CD14-positive monocyte (primary cell): ENCODE measurements around the gene YDJC. TPM values are rescaled to one million over a fixed set of nuclear protein-coding genes. Genes with fewer than 3 reads are reported as not detected.

Source experiments
- DNase-seq, 3 donors: peaks; one replicate each; pipeline ENCODE4 v3.0.0-alpha.2; 2011 to 2022
- H2AFZ ChIP-seq: 2 replicates; pipeline ENCODE4 v1.6.0; 2012; ENCODE audit warnings: mild to moderate bottlenecking, low read depth, low read length, inconsistent platforms; ENCODE audit not compliant: insufficient read depth, poor library complexity, severe bottlenecking
- H3K27ac ChIP-seq, 2 donors: 1 replicate in 1 of 2; 2 replicates in 1 of 2; pipeline ENCODE4 v1.5.1; 2012 to 2013; ENCODE audit warnings: low read length in 2 of 2, control low read depth in 1 of 2, inconsistent platforms in 1 of 2, low read depth in 1 of 2, mild to moderate bottlenecking in 1 of 2
- H3K27me3 ChIP-seq, 2 donors: one replicate each; pipeline versions ENCODE4 v1.6.0 to v1.6.1; 2011 to 2013; ENCODE audit warnings: low read length in 2 of 2; ENCODE audit not compliant: control insufficient read depth in 2 of 2, insufficient read depth in 2 of 2
- H3K36me3 ChIP-seq, 2 donors: replicated peaks in 1 of 2; 1 replicate in 1 of 2; 2 replicates in 1 of 2; pipeline versions ENCODE4 v1.5.1 to v1.6.1; 2012 to 2013; ENCODE audit warnings: low read length in 2 of 2, control low read depth in 1 of 2, inconsistent platforms in 1 of 2, mild to moderate bottlenecking in 1 of 2; ENCODE audit not compliant: insufficient read depth in 2 of 2, control insufficient read depth in 1 of 2
- H3K4me1 ChIP-seq, 2 donors: 1 replicate in 1 of 2; 2 replicates in 1 of 2; pipeline versions ENCODE4 v1.5.1 to v1.6.1; 2012 to 2013; ENCODE audit warnings: low read length in 2 of 2, control low read depth in 1 of 2, inconsistent platforms in 1 of 2, mild to moderate bottlenecking in 1 of 2, moderate library complexity in 1 of 2; ENCODE audit not compliant: insufficient read depth in 2 of 2, control insufficient read depth in 1 of 2
- H3K4me2 ChIP-seq: replicated peaks from 2 replicates; pipeline ENCODE3; 2012; ENCODE audit warnings: low read length, moderate library complexity, mild to moderate bottlenecking; ENCODE audit not compliant: poor library complexity, severe bottlenecking; ENCODE audit errors: extremely low read depth
- H3K4me3 ChIP-seq, 3 experiments: fragments of 200-600 bp in 1 of 3; sonication (generic) in 1 of 3; replicated peaks in 1 of 3; 1 replicate in 2 of 3; 2 replicates in 1 of 3; pipeline ENCODE4 v1.5.1; 2011 to 2013; ENCODE audit warnings: low read length in 3 of 3, mild to moderate bottlenecking in 3 of 3, control low read depth in 2 of 3, low read depth in 2 of 3, inconsistent platforms in 1 of 3, moderate library complexity in 1 of 3
- H3K79me2 ChIP-seq: 2 replicates; pipeline ENCODE4 v1.6.0; 2012; ENCODE audit warnings: mild to moderate bottlenecking, control low read depth, inconsistent platforms, low read length, moderate library complexity; ENCODE audit not compliant: insufficient read depth
- H3K9ac ChIP-seq: 2 replicates; pipeline ENCODE4 v1.6.0; 2017; ENCODE audit warnings: low read length, mild to moderate bottlenecking; ENCODE audit not compliant: insufficient read depth, poor library complexity, severe bottlenecking
- H3K9me3 ChIP-seq, 2 donors: replicated peaks in 1 of 2; 1 replicate in 1 of 2; 2 replicates in 1 of 2; pipeline versions ENCODE4 v1.5.1 to v1.6.1; 2012 to 2013; ENCODE audit warnings: low read length in 2 of 2, control low read depth in 1 of 2; ENCODE audit not compliant: control insufficient read depth in 1 of 2, insufficient read depth in 1 of 2
- H4K20me1 ChIP-seq: 2 replicates; pipeline ENCODE4 v1.6.0; 2012; ENCODE audit warnings: mild to moderate bottlenecking, low read length, control low read depth, moderate library complexity; ENCODE audit not compliant: insufficient read depth
- H3K27ac Mint-ChIP-seq, 7 donors: one replicate each; pipeline ENCODE4 v1.8.0; 2020; ENCODE audit warnings: mild to moderate bottlenecking in 7 of 7, mixed read lengths in 7 of 7, moderate library complexity in 6 of 7, inconsistent platforms in 2 of 7
- H3K27me3 Mint-ChIP-seq, 3 donors: one replicate each; pipeline ENCODE4 v1.8.0; 2021 to 2022; ENCODE audit warnings: low read depth in 3 of 3, mild to moderate bottlenecking in 3 of 3, mixed read lengths in 3 of 3, moderate library complexity in 3 of 3, inconsistent platforms in 1 of 3
- H3K36me3 Mint-ChIP-seq, 2 donors: one replicate each; pipeline ENCODE4 v1.8.0; 2020; ENCODE audit warnings: mixed read lengths in 2 of 2, inconsistent platforms in 1 of 2, mild to moderate bottlenecking in 1 of 2
- H3K4me1 Mint-ChIP-seq: one replicate; pipeline ENCODE4 v1.8.0; 2020; ENCODE audit warnings: mild to moderate bottlenecking, mixed read lengths
- H3K4me3 Mint-ChIP-seq, 2 donors: one replicate each; pipeline ENCODE4 v1.8.0; 2020; ENCODE audit warnings: mild to moderate bottlenecking in 2 of 2, mixed read lengths in 2 of 2, moderate library complexity in 1 of 2
- H3K9me3 Mint-ChIP-seq, 7 donors: one replicate each; pipeline ENCODE4 v1.8.0; 2020 to 2022; ENCODE audit warnings: mixed read lengths in 7 of 7, mild to moderate bottlenecking in 6 of 7, moderate library complexity in 6 of 7, inconsistent platforms in 2 of 7
- WGBS: methylation state at CpG from one replicate; pipeline ENCODE4 v1.1.5; 2013; ENCODE audit warnings: missing lambda C conversion rate; ENCODE audit not compliant: insufficient coverage; 5-methylcytosine and 5-hydroxymethylcytosine counted together
- intact Hi-C, 2 donors: fragments of 100-400 bp; cut with micrococcal nuclease; formaldehyde crosslinking; loops; one replicate each; pipeline versions ENCODE4 v1.15.0 to v1.15.1; 2023
- polyA plus RNA-seq, 3 donors: library from polyadenylated mRNA; depleted of rRNA in 1 of 3; unstranded in 2 of 3; stranded (reverse) in 1 of 3; fragments of 300-500 nt in 2 of 3; fragments of >200 nt in 1 of 3; fragmentation: Illumina TruSeq in 2 of 3; gene quantifications; 1 replicate in 2 of 3; 2 replicates in 1 of 3; pipeline ENCODE4 v1.2.3, GENCODE V29; 2012 to 2021
- TF ChIP-seq, protein P1 (sequence below): fragments of 200-600 bp; IDR thresholded peaks from one replicate; pipeline ENCODE4 v1.8.0; 2022; ENCODE audit warnings: antibody characterized with exemption, mild to moderate bottlenecking

Gene YDJC
- polyA plus RNA-seq, 3 donors: 26.5 to 32.9 (median 26.7) TPM

DNA sequence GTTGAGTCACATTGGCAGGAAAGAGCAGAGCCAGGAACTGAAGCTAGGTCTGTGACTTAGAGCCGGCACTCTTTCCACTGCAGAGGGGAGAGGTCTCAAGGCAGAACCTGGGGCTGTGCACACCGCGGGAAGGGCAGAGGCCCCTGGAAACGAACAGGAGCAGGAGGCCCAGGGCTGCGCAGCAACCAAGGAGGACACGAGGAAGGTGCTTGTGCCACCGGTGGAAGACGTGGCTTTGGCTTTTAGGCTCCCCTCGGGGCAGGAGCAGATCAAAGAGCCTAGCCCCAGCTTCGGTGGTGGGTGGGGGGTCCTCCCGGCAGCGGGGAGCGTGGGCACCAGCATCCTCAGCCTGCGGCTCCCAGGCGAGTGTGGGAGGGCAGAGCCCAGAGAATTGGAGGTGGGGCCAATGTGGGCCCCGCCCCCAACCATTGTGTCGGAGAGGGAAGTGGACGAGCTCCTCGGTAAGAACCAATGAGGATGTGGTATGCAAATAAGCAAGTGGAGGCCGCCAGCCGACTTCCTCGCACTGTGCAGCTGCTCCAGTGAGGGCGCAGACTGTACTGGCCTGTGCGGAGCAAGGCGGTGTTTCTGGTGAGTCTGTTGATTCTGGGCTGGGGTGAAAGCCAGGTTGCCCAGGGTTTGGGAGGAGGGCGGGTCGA, 2.5 kb upstream of the YDJC start, which contains the start of gene CCDC116:
Gene CCDC116, plus strand, starts transcription at position 524 of the 659 bp plus-strand sequence. CDS start 422 bp downstream, outside the sequence.
- WGBS: 75% methylated on average over 25 of the region's 27 CpGs
- peak within 1 kb of the TSS in 1 of 2 donors; percentile 47 for H3K4me3 Mint-ChIP-seq
- no peak within 1 kb of the TSS for H2AFZ ChIP-seq

DNA sequence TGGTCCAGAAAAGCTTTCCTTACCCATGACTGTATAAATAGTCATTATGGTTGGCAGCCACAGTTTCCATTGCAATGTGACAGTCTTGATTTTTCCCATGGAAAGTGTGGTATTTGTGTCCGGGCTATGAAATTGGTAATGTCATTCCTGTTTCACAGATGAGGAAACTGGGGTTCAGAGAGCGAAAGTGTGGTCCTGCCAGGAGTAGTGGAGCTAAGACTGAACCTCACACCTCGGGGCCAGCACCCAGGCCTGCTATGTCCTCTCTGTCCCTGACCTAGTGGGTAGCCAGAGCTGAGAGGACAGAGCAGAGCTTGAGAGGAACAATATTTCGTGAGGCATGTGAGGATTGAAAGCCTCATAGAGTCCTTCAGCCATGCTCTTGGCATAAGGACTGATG, 1.2 kb upstream of the YDJC start:
- Mint-ChIP-seq H3K4me3 (no peak overlapping the region), H3K27me3 (peaks cover 0 to 2% (median 1%) of the 10 kb centered on the region in 3 donors), H3K27ac (no peak overlapping the region), H3K36me3 (peaks cover 5 to 20% of the 10 kb centered on the region in 2 donors), H3K4me1 (peaks cover 21% of the 10 kb centered on the region), H3K9me3 (peaks cover 0 to 8% (median 3%) of the 10 kb centered on the region in 7 donors)
- H2AFZ ChIP-seq: no peak overlapping the region
- H3K9ac ChIP-seq: no peak overlapping the region
- TF ChIP-seq, protein P1, sequence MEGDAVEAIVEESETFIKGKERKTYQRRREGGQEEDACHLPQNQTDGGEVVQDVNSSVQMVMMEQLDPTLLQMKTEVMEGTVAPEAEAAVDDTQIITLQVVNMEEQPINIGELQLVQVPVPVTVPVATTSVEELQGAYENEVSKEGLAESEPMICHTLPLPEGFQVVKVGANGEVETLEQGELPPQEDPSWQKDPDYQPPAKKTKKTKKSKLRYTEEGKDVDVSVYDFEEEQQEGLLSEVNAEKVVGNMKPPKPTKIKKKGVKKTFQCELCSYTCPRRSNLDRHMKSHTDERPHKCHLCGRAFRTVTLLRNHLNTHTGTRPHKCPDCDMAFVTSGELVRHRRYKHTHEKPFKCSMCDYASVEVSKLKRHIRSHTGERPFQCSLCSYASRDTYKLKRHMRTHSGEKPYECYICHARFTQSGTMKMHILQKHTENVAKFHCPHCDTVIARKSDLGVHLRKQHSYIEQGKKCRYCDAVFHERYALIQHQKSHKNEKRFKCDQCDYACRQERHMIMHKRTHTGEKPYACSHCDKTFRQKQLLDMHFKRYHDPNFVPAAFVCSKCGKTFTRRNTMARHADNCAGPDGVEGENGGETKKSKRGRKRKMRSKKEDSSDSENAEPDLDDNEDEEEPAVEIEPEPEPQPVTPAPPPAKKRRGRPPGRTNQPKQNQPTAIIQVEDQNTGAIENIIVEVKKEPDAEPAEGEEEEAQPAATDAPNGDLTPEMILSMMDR: no peak
- H4K20me1 ChIP-seq: peaks cover 35% of the 10 kb centered on the region
- WGBS: 94% methylated on average over 4 of the region's 4 CpGs
- intact Hi-C loops: no loop called here
- peaks cover 6 to 19% of the 10 kb centered on the region in 2 donors for H3K36me3 ChIP-seq
- no peaks in the 10 kb centered on the region for H3K27me3 ChIP-seq
- H3K4me2 ChIP-seq: no peak overlapping the region
- H3K4me3 ChIP-seq: no peak overlapping the region
- H3K9me3 ChIP-seq: peaks cover 0 to 6% of the 10 kb centered on the region in 2 donors
- peaks cover 38% of the 10 kb centered on the region for H3K79me2 ChIP-seq
- peaks cover 12 to 35% of the 10 kb centered on the region in 2 donors for H3K4me1 ChIP-seq
- DNase-seq: no peak
- H3K27ac ChIP-seq: no peak overlapping the region

More for the DNA sequence above, 2.5 kb upstream of the YDJC start, which contains the start of gene CCDC116:
- Histone ChIP-seq H3K4me3 (no peak within 1 kb of the TSS), H3K27me3 (no peaks in the 10 kb centered on the region), H4K20me1 (peaks cover 22% of the 10 kb centered on the region), H3K9me3 (peaks cover 0 to 6% of the 10 kb centered on the region in 2 donors), H3K27ac (no peak within 1 kb of the TSS), H3K36me3 (peaks cover 6 to 9% of the 10 kb centered on the region in 2 donors), H3K4me1 (peaks cover 11 to 27% of the 10 kb centered on the region in 2 donors), H3K79me2 (peaks cover 25% of the 10 kb centered on the region), H3K9ac (no peak within 1 kb of the TSS), H3K4me2 (no peak within 1 kb of the TSS)
- peak within 1 kb of the TSS in 2 of 7 donors; percentile 35 to 66 for H3K27ac Mint-ChIP-seq
- H3K36me3 Mint-ChIP-seq: peaks cover 5 to 10% of the 10 kb centered on the region in 2 donors
- peaks cover 13% of the 10 kb centered on the region for H3K4me1 Mint-ChIP-seq
- H3K9me3 Mint-ChIP-seq: peaks cover 0 to 8% (median 3%) of the 10 kb centered on the region in 7 donors
- TF ChIP-seq, protein P1: no peak
- DNase-seq: peak; percentile 73 to 81 (median 75)
- intact Hi-C loops: no loop called here
- H3K27me3 Mint-ChIP-seq: peaks cover 0 to 2% (median 1%) of the 10 kb centered on the region in 3 donors
